ENCODE data around the gene GGN.
"Not testable (repeated sequence)": the region's sequence is repeated elsewhere in the genome, so short reads cannot be mapped to it uniquely, and the experiment has no call there.

GGN gene

GRCh38 chr19:38411898-38412297 lies 24.1 kb upstream of the GGN start:
- not testable (repeated sequence) for DNase-seq (ENCODE audit: low read depth)

- no peak for DNase-seq (ENCODE audit: low read depth)
Observed at GRCh38 chr19:38411041-38411712, 23.3 kb upstream of the GGN start.

- not testable (repeated sequence) for DNase-seq (ENCODE audit: low read depth)
Observed at GRCh38 chr19:38410407-38410806, 22.6 kb upstream of the GGN start.

- DNase-seq (ENCODE audit: low read depth) = no peak
Observed at GRCh38 chr19:38409631-38410133, 21.8 kb upstream of the GGN start.

GRCh38 chr19:38405276-38405675 lies 17.4 kb upstream of the GGN start:
- no peak for DNase-seq (ENCODE audit: low read depth)

GRCh38 chr19:38404858-38405257 lies 17.0 kb upstream of the GGN start:
- DNase-seq (ENCODE audit: low read depth) = no peak

GRCh38 chr19:38402967-38403674 lies 15.3 kb upstream of the GGN start, which contains the start of gene FAM98C:
Gene FAM98C, plus strand, starts transcription at chr19:38403093. Its CDS starts 61 bp downstream, at chr19:38403154.
- peak; percentile 96 for DNase-seq (ENCODE audit: low read depth)

- DNase-seq (ENCODE audit: low read depth) = no peak
Observed at GRCh38 chr19:38402623-38402966, 14.8 kb upstream of the GGN start.

- DNase-seq (ENCODE audit: low read depth) = no peak
Observed at GRCh38 chr19:38401148-38401547, 13.3 kb upstream of the GGN start.

GRCh38 chr19:38400361-38400760 lies 12.5 kb upstream of the GGN start:
- no peak for DNase-seq (ENCODE audit: low read depth)

- no peak for DNase-seq (ENCODE audit: low read depth)
Observed at GRCh38 chr19:38399537-38399936, 11.7 kb upstream of the GGN start.

GRCh38 chr19:38399081-38399480 lies 11.2 kb upstream of the GGN start:
- DNase-seq (ENCODE audit: low read depth) = no peak

GRCh38 chr19:38395381-38396114 lies 7.7 kb upstream of the GGN start:
- peak; percentile 31 for DNase-seq (ENCODE audit: low read depth)

GRCh38 chr19:38394488-38394887 lies 6.7 kb upstream of the GGN start:
- peak; percentile 51 for DNase-seq (ENCODE audit: low read depth)

GRCh38 chr19:38392707-38393308 lies 5.0 kb upstream of the GGN start:
- no peak for DNase-seq (ENCODE audit: low read depth)

- no peak for DNase-seq (ENCODE audit: low read depth)
Observed at GRCh38 chr19:38391911-38392464, 4.2 kb upstream of the GGN start.

GRCh38 chr19:38389957-38390924 lies 2.4 kb upstream of the GGN start:
- no peak for DNase-seq (ENCODE audit: low read depth)

- no peak for DNase-seq (ENCODE audit: low read depth)
Observed at GRCh38 chr19:38389101-38389925, 1.5 kb upstream of the GGN start.

- no peak for DNase-seq (ENCODE audit: low read depth)
Observed at GRCh38 chr19:38388349-38389100, 691 bp upstream of the GGN start, which contains the start of gene SPRED3. Gene SPRED3, plus strand, starts transcription at chr19:38388697. Its CDS starts 1,606 bp downstream, at chr19:38390303.

Measured in stimulated activated CD4-positive, alpha-beta T cell treated with anti-CD3 and anti-CD28 coated beads, Interleukin-2, amount 100 ng/mL, for 4 hours (primary cell).